Lower leg skin (tissue), 4 donors: Measurements from ENCODE around the gene TSN. TPM values are rescaled to one million over a fixed set of nuclear protein-coding genes. Genes with fewer than 3 reads are reported as not detected.

Source experiments
- DNase-seq, 2 donors: peaks; one replicate each; pipeline ENCODE4 v3.0.0-alpha.2; 2019; ENCODE audit warnings: low spot score in 2 of 2
- H3K4me3 ChIP-seq: fragments of 200-600 bp; sonication (generic); 2 replicates; pipeline ENCODE4 v1.5.1; 2017; ENCODE audit warnings: mild to moderate bottlenecking, low read depth; ENCODE audit not compliant: poor library complexity, severe bottlenecking
- POLR2A ChIP-seq, 2 donors: fragments of 450-650 bp; IDR thresholded peaks; one replicate each; pipeline ENCODE4 v1.6.1; 2016 to 2017; ENCODE audit warnings: antibody characterized with exemption in 2 of 2, mild to moderate bottlenecking in 1 of 2, moderate library complexity in 1 of 2
- WGBS, 2 donors: methylation state at CpG; one replicate each; pipeline ENCODE4 v1.1.5; 2018; 5-methylcytosine and 5-hydroxymethylcytosine counted together
- intact Hi-C: fragments of 100-400 bp; cut with DNase I; formaldehyde crosslinking; loops from one replicate; pipeline ENCODE4 v1.15.0; 2023; ENCODE audit warnings: low total_unique reads
- total RNA-seq, 4 donors: library from RNA; depleted of rRNA; stranded (reverse); fragments of >200 nt; gene quantifications; one replicate each; pipeline ENCODE4 v1.1.0, GENCODE V29; 2016
- TF ChIP-seq, protein P1 (sequence below), 3 donors: fragments of 450-650 bp; IDR thresholded peaks; one replicate each; pipeline ENCODE4 v1.5.1; 2016; ENCODE audit warnings: antibody characterized with exemption in 3 of 3, mild to moderate bottlenecking in 3 of 3, moderate library complexity in 2 of 3

Gene TSN
- total RNA-seq, result 10 to 100 TPM; 30.7 to 52.4 (median 35.4) TPM

DNA sequence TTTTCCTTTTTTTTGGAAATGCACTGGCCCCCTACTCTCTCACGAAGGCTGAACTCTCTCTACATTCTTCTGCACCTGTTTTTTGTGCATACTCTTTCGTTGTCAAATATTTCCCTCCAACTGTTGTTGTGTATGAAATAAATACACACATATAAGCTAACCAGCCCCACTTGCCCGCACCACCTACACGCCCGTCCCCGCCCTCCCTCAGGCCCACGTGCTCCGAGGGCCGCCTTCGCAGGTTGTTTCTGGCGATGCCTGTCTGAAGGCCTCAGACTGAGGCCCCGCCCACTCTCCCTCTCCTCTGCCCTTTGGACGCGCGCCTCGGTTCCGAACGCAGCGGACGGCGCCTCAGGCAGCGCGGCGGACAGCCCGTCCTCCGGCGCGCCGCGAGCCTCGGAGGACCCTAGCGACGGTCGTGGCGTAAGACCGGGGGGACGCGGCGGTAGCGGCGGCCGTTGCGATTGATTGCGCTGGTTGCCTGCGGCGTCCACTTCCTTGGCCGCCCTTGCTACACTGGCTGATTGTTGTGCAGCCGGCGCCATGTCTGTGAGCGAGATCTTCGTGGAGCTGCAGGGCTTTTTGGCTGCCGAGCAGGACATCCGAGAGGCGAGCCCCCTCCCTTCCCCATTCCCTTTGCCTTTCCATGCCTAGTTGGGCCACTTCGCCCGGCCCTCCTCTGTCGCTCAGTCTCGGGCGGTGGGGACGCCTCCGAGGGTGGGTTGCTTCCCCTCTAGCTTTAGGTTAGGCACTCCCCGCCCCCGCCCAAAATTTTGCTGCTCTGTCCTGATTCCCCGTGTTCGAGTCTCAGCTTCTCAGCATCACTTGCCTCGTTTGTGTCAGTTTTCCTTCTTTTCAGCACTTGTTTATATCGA, at the start of gene TSN:
Gene TSN, plus strand, starts transcription at position 415 of the 875 bp plus-strand sequence. Its CDS starts 129 bp downstream, at position 544.
- peak within 1 kb of the TSS; percentile 88 for H3K4me3 ChIP-seq
- no peak for TF ChIP-seq POLR2A (IDR thresholded peaks at IDR 0.05)
- TF ChIP-seq, protein P1, sequence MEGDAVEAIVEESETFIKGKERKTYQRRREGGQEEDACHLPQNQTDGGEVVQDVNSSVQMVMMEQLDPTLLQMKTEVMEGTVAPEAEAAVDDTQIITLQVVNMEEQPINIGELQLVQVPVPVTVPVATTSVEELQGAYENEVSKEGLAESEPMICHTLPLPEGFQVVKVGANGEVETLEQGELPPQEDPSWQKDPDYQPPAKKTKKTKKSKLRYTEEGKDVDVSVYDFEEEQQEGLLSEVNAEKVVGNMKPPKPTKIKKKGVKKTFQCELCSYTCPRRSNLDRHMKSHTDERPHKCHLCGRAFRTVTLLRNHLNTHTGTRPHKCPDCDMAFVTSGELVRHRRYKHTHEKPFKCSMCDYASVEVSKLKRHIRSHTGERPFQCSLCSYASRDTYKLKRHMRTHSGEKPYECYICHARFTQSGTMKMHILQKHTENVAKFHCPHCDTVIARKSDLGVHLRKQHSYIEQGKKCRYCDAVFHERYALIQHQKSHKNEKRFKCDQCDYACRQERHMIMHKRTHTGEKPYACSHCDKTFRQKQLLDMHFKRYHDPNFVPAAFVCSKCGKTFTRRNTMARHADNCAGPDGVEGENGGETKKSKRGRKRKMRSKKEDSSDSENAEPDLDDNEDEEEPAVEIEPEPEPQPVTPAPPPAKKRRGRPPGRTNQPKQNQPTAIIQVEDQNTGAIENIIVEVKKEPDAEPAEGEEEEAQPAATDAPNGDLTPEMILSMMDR (IDR thresholded peaks at IDR 0.05), result peak in 1 of 3 donors; percentile 19
- peak; percentile 96 to 99 for DNase-seq
- 1% methylated on average over 40 to 52 of the region's 67 CpGs for WGBS, 2 donors
- intact Hi-C loops, result no loop called here

DNA sequence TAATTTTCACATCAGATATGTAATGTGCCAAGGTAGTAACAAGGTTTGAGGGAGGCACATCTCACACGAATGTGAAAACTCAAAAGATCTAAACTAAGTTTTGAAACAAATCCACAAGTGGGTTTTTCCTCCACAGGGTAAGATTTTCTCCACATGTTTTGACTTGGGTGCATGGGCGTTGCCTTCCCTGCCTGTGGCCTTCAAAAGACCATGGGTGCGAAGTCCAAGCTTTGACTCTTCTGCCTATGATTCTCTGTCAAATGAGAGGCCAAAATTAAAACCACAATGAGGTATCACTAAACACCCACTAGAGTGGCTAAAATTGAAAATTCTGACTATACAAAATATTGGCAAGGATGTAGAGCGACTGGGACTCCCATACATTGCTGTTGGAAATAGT, 49.5 kb upstream of the TSN start:
- no peak for DNase-seq
- H3K4me3 ChIP-seq, result no peak overlapping the region
- intact Hi-C loops, result no loop called here
- WGBS, 2 donors, result 87 to 92% methylated on average over 4 of the region's 4 CpGs
- TF ChIP-seq, protein P1 (IDR thresholded peaks at IDR 0.05), result no peak
- TF ChIP-seq POLR2A (IDR thresholded peaks at IDR 0.05), result no peak

DNA sequence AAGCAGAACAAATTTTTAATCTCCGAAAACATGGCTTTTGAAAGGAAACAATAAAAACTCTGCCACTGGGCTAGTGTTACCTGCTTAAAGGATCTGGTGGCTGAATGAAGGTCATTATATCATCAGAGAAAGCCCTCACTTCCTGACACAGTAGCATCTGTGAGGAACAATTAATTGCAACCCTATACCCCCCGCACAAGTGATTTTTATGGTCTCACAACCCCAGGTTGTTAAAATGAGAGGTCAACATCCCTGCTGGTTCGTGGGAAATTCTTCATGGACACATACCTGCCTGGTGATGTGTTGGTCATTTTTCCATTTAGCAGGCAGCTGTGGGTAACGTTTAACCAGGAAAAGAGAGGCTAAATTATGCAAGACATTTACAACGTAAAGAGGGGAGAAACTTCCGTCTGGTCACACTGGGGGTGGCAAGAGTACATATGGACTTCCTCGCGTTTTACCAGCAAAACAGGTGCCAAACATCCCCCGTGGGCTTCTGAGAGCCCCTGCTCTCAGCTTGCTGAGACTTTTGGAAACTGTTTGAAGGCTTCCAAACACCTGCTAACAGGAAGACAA, 48.0 kb upstream of the TSN start:
- no peak overlapping the region for H3K4me3 ChIP-seq
- no peak for DNase-seq
- WGBS, 2 donors, result 53 to 55% methylated on average over 9 of the region's 9 CpGs
- no peak for TF ChIP-seq POLR2A (IDR thresholded peaks at IDR 0.05)
- TF ChIP-seq, protein P1 (IDR thresholded peaks at IDR 0.05), result no peak
- intact Hi-C loops, result no loop called here

DNA sequence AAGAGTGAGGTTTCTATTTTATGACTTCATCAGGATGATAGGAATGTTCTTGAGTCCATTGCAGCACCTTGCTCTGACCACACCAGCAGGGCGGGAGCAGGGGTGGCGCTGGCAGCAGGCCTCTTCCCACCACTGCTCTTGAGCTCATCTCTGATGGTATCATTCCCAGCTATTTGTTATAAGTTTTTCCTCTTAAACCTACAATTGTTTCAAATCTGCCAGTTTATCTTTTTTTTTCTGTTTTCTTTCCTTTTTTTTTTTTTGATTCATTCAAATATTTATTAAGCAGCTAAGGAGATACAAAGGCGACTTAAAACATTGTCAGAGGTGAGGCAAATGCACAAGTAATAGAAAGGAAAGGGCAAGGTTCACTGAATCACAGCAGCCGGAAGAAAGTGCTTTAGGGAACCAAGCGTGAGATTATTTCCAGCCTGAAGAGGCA, 47.5 kb upstream of the TSN start:
- no peak overlapping the region for H3K4me3 ChIP-seq
- no peak for DNase-seq
- intact Hi-C loops, result no loop called here
- TF ChIP-seq, protein P1 (IDR thresholded peaks at IDR 0.05), result no peak
- no peak for TF ChIP-seq POLR2A (IDR thresholded peaks at IDR 0.05)
- WGBS, 2 donors, result 76 to 79% methylated on average over 5 of the region's 5 CpGs

DNA sequence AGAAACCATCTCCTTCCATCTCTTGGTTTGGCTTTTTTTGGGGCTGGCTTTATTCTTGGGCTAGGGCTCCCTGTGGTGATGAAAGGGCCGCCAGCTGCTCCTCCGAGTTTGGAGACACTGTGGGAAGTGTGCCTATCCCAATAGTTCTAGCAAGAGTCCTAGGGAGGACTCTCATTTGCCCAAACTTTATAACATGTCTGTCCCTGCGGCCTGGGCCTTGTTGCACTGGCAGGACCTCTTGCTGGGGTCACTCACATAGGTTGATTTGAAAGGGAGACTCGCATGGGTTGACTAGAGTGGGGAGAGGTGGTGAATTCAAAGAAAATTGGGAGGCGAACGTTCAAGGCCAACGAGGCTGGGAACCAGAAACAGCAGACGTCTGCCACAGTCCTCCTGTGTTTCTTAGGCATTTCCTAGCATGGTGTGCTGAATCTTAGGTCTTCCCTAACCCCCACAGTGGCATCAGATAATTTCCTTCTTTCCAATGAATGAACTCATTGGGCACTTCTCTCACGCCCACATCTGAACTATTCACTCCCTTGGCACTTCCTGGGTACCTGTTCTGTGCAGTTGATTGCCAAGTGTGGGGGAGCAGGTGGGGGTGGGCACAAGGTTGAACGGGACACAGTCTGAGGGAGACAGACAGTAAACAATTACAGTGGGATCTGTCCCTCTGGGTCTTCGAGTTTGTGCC, 45.5 kb upstream of the TSN start:
- no peak overlapping the region for H3K4me3 ChIP-seq
- intact Hi-C loops, result no loop called here
- no peak for DNase-seq
- TF ChIP-seq, protein P1 (IDR thresholded peaks at IDR 0.05), result no peak
- TF ChIP-seq POLR2A (IDR thresholded peaks at IDR 0.05), result no peak
- WGBS, 2 donors, result 72 to 77% methylated on average over 11 of the region's 11 CpGs
